A549 (cell line): ENCODE results near the gene NMT1.

Experiments used
- EP300 ChIP-seq, 2 experiments: fragments of >200 bp; sonication (Bioruptor Twin); formaldehyde crosslinking; IDR thresholded peaks; 2 replicates in 1 of 2; 3 replicates in 1 of 2; pipeline ENCODE4 v1.6.1; 2016 to 2017
- POLR2A ChIP-seq: IDR thresholded peaks from 2 replicates; pipeline ENCODE4 v1.6.1; 2012; ENCODE audit warnings: mild to moderate bottlenecking, low read length
- RARB ChIP-seq: fragments of 250-450 bp; sonication (Bioruptor Pico); IDR thresholded peaks from 2 replicates; pipeline ENCODE4 v1.8.0; 2021; ENCODE audit warnings: mild to moderate bottlenecking, moderate library complexity
- SMC3 ChIP-seq: fragments of >200 bp; sonication (Bioruptor Twin); formaldehyde crosslinking; IDR thresholded peaks from 3 replicates; pipeline ENCODE4 v1.6.1; 2018; ENCODE audit warnings: inconsistent platforms
- TF ChIP-seq, protein P1 (sequence below): fragments of >200 bp; sonication (Bioruptor Twin); formaldehyde crosslinking; IDR thresholded peaks from 3 replicates; pipeline ENCODE4 v1.5.1; 2016
- TF ChIP-seq, protein P2 (sequence below): fragments of 250-450 bp; sonication (Bioruptor Pico); IDR thresholded peaks from 2 replicates; pipeline ENCODE4 v1.5.0; 2021; ENCODE audit warnings: mild to moderate bottlenecking, moderate library complexity, borderline replicate concordance

DNA sequence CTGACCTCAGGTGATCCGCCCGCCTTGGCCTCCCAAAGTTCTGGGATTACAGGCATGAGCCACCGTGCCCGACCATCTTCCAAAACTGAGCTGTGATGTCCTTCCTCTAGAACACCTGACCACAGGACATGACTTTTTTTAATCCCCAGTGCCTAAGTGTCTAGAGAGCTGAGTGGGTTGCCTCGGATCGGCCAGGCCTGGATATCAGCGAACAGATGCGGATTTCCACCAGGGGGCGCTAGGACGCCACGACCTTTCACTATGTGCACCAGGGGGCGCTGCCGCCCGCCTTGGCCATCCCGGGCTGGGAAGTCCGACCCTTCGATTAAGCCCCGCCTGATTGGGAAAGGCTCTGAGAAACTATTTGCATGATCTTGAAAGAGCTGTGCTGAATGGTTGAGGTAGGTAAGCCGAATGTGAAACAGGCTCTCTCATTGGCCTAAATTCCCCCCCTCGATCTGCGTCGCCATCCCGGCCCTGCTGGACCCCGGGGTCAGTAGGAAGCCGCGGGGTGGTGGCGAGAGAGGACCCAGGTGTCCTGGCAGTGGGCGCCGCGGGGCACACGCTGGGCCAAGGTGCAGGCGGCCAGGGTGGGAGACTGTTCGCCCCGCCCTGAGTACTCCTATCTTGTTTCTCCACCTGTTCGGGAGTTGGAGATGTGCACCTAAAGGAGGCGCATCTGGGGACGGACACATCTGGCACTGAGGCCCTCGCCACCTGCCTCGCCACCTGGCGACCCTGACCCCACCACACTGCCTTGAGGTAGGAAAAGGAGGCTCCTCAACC lies 74.3 kb downstream of the NMT1 start, which contains the start of gene ACBD4:
- TF ChIP-seq, protein P1, sequence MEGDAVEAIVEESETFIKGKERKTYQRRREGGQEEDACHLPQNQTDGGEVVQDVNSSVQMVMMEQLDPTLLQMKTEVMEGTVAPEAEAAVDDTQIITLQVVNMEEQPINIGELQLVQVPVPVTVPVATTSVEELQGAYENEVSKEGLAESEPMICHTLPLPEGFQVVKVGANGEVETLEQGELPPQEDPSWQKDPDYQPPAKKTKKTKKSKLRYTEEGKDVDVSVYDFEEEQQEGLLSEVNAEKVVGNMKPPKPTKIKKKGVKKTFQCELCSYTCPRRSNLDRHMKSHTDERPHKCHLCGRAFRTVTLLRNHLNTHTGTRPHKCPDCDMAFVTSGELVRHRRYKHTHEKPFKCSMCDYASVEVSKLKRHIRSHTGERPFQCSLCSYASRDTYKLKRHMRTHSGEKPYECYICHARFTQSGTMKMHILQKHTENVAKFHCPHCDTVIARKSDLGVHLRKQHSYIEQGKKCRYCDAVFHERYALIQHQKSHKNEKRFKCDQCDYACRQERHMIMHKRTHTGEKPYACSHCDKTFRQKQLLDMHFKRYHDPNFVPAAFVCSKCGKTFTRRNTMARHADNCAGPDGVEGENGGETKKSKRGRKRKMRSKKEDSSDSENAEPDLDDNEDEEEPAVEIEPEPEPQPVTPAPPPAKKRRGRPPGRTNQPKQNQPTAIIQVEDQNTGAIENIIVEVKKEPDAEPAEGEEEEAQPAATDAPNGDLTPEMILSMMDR, result peak; percentile 100
- TF ChIP-seq POLR2A (peak; percentile 77), EP300 (IDR thresholded peaks at IDR 0.05) (no peak), RARB (CRISPR knock-in tag) (no peak), SMC3 (peak; percentile 100)
- TF ChIP-seq, protein P2, sequence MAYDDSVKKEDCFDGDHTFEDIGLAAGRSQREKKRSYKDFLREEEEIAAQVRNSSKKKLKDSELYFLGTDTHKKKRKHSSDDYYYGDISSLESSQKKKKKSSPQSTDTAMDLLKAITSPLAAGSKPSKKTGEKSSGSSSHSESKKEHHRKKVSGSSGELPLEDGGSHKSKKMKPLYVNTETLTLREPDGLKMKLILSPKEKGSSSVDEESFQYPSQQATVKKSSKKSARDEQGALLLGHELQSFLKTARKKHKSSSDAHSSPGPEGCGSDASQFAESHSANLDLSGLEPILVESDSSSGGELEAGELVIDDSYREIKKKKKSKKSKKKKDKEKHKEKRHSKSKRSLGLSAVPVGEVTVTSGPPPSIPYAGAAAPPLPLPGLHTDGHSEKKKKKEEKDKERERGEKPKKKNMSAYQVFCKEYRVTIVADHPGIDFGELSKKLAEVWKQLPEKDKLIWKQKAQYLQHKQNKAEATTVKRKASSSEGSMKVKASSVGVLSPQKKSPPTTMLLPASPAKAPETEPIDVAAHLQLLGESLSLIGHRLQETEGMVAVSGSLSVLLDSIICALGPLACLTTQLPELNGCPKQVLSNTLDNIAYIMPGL (CRISPR knock-in tag), result no peak
